Stimulated activated CD8-positive, alpha-beta memory T cell treated with anti-CD3 and anti-CD28 coated beads, Interleukin-2, amount 100 ng/mL, for 48 hours (primary cell): ENCODE results near the gene SNTG2.

Source experiments
- DNase-seq, 2 donors: peaks; one replicate each; pipeline ENCODE4 v3.0.0-alpha.2; 2020; ENCODE audit warnings: low read depth in 2 of 2

SNTG2 gene

DNA sequence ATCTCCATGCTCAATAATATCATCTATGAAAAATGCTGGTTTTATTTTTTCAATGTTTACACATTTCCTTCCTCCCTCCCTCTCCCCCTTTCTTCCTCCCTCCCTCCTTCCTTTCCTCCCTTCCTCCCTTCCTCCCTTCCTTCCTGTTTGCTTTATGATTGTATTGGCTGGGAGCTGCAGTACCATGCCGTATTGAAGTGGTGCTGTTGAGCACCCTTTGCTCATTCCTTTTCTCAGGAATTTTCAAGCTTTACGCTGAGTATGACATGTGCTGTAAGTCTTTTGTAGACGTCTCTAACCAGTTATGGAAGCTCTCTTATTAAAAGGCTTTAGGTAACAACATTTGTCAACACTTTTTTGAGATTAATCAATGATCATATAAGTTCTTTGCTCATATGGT, 100.4 kb downstream of the SNTG2 start:
- no peak for DNase-seq

GRCh38 chr2:1052771-1053191, 102.1 kb downstream of the SNTG2 start:
- DNase-seq: no peak

- DNase-seq: no peak
Measured at GRCh38 chr2:1053786-1054185, 103.1 kb downstream of the SNTG2 start.

DNA sequence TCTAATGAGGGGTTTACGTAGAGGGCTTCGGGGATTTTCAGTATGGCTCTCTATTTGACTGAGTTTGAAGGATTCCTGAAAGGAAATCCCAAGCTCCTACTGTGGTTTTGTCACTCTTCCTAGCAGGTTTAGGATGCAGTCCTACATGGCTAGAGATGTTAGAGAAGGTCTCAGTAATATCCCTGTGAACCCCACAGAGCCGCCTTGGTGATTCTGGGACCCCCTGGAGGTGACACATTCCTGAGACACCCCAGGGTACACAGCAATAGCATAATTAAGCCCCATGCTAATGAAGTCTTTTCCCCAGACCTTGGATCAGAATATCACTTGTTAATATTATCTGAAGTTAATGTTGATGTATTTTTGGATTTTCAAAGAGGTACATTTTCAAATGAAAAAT, 103.8 kb downstream of the SNTG2 start:
- DNase-seq: no peak

GRCh38 chr2:1055014-1055595, 104.5 kb downstream of the SNTG2 start:
- DNase-seq: no peak

GRCh38 chr2:1060372-1060771, 109.7 kb downstream of the SNTG2 start:
- no peak for DNase-seq

DNA sequence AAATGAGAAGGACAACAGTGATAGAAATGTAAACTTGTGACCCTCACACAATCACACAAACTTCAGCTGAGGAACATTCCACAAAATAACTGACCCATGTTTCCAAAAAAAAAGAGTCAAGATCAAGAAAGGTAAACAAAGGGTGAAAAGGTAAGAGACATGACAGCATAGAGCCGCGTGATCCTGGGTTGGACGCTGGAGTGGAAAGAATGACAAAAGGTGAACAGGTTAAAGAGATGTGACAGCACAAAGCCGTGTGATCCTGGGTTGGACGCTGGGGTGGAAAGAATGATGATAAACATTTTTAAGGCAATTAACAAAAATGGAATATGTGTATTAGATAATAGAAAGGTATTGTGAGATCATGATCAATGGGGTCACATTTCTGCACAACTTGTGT, 110.3 kb downstream of the SNTG2 start:
- DNase-seq: no peak

- DNase-seq: no peak
Measured at GRCh38 chr2:1068241-1068640, 117.6 kb downstream of the SNTG2 start.

DNA sequence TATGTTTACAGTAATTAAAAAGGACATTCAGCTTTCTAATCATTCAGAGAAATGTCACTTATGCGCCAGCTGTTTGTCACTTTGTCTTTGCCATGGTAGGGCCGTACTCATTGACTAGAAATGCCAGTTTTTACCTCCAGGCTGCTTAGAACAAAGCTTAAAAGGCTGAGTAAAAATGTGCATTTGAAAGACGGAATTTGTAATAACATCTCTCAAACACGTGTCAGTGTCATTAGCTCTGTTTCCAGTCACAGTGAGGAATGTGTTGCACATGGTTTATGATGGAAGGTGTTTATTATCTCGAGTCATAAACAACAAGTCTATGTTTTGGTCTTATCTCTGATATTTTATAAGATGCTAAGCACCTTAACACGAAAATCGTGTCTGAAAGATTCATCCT, 118.2 kb downstream of the SNTG2 start:
- DNase-seq: no peak

DNA sequence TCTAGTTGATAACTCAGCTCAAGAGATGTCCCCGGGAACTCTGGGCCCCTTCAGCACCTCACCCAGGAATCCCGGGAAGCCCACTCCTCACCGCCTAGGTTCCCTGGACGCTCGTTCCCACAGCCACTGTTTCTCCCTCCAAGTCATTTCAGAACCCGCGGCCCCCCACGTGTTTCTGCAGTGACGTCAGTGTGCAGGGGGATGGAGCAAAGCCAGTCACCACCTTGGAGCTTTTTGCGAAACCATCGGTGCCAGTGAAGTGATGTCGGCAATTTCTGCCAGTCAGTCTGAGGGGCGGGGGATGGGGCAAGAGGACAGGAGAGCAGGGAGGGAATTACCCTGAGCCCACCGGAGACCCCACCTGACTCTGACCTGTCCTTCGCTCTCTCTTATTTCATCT, 119.2 kb downstream of the SNTG2 start:
- no peak for DNase-seq

DNA sequence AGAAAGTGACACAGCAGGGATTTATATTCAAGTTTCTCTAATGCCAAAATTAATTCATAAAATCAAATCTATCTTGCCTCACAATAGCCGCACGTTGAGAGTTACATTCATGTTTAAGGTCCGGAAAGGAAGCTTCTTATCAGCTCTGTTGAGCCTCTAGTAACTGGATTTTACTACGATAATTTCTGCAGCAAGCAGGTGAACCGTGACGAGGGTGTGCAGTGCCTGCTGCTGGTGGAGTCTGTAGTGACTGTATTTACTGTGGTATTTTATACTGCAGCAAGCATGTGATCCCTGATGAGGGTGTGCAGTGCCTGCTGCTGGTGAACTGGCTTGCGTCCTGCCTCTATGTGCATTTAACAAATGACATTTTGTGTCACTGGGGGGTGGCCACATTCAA, 120.0 kb downstream of the SNTG2 start:
- no peak for DNase-seq

- no peak for DNase-seq
Measured at GRCh38 chr2:1071650-1072049, 121.0 kb downstream of the SNTG2 start.

DNA sequence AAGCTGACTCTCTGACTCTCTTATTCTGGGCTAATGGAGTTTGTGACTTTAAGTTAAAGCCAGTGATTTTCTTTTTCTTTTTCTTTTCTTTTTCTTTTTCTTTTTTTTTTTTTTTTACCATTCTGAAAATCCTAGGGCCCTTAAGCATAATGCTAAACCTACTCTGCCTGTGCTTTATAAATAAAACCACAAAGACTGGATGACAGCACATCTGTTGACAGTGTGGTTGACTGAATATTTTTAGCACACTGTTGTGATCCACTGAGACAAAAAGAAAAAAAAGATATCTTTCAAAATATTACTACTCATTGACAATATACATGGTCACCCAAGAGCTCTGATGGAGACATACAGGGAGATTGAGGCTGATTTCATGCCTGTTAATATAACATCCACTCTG, 121.6 kb downstream of the SNTG2 start:
- DNase-seq: no peak

DNA sequence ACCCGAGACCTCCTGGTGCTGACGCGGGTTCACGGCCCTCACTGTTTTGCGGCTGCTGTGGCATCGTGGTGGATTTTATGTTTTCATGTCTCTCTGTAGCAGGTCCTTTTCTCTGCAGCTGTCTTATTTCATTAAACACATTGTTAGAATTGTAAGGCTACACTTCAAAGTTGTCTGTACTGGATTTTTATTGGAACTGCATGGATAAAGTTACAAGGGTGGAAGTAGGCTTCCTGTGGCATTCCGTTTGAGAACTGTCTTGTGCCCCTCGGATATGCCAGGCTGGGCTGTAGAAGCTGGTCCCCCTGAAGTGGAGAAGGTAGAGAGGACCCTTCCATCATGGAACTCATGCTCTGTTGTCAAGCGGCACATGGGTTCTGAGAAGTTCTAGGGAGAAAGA, 127.3 kb downstream of the SNTG2 start:
- no peak for DNase-seq

- no peak for DNase-seq
Measured at GRCh38 chr2:1078326-1078725, 127.7 kb downstream of the SNTG2 start.

DNA sequence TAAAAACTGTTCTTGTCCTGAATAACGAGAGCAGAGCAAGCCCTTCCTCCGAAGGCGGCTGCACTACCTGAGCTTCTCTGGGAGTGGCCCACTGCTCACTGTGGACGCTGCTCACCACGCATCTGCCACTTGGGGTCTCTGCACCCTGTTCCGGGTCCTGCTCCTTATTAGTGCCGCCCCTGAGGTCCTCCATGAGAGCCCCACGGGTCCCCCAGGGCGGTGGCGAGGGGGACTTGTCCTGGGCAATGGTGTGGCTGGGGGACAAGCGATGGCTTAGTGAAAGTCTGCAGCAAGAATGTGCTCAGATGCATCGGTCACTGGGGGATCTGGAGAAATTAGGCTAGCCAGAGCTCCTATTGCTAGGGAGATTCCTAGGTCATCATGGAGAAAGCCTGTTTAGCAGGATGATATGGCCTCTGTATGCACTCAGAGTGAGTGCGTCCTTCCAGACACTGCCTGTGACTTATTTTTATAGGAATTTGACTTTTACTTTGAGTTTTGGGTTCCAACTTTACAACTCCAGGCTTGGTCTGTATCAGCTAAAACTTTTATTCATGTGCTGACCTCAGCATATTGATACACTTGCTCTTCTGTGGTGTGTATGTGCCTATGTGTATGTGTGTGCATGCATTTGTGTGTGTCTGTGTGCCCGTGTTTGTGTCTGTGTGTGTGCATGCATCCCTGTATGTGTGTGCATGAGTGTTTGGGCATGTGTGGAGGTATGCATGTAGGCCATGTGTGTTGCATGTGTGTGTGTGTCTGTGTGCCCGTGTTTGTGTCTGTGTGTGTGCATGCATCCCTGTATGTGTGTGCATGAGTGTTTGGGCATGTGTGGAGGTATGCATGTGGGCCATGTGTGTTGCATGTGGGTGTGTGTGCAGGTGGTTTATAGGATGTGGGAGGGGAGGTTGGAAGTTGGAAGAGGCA, 129.5 kb downstream of the SNTG2 start:
- DNase-seq: no peak

- DNase-seq: no peak
Measured at GRCh38 chr2:1081451-1082225, 131.0 kb downstream of the SNTG2 start.

DNA sequence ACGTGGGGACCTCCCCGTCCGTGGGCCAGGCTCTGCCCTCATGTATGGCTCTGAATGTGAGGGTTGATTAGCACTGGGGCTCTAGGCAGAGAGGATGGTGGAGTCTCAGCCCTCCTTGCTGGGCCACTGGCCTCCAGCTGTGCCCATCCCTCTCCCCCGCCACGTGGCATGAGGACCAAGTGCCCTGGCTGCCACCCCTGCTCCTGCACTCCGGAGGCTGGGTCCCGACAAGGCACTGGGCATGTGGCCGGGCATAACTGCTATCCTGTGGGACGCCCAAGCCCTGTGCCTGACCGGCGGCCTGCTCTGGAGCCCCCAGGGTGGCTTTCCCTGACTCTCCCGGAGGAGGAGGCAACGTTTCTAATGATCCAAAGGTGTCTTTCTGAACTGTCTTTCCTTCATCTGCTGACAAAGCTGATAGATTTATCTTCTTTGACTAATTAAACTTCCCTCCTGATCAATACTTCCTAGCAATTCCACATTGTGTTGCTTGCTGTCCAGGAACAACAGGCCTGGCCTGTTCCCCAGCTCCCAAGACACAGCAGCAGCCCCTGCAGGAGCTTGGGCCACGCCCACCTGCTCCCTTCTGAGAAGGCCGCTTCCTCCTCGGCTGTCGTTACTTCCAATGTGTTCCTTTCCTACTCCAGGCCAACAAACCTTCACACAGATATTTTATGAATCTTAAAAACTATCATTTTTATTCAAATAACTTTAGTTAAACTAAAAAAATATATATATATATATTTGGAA, 132.0 kb downstream of the SNTG2 start:
- DNase-seq: no peak

DNA sequence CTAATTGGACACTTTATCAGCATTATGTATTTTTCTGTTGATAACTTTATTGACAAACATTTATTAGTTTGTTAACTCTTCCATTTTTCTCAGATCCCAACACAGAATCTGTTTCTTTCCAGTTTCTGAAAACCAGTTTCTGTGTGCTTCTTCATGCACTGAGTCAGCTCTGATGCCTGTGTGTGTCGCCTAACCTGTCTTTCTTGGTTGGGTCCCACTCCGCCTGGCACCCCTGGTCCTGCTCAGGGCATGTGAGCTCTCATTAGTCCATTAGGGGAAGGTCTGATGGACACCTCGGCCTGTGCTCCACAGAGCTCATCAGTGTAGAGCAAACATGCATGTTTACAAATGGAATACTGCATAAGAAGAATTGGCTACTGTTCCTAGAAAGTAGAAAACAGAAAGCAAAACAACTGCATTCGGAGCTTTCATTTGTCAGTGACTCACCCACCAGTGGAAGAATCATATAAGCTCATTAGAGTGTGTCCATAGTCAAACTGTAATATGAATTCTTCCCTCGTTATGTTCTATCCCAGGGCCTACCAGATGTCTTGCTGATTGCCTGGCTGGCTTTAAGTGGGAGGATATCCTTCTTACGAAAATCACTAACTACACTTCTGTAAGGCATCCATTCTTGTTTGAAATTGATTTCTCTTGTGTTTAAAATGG, 137.7 kb downstream of the SNTG2 start:
- DNase-seq: no peak

DNA sequence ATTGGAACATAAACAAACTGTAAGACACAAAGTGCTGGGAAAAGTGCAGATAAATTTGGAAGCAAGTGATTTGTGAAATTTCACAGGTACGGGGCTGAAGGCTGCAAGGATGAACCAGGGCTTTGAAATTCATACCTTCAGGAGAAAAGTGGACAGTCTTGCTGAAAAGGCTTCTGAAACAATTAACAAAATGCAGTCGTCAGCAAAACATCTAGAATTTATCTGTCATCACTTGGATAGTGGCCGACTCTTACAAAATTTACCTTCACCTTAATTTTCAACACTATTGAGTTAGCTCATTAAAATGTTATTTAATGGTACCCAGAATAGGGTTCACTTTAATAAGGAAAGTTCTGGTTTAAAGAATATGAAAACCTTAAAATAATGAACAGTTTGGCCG, 138.3 kb downstream of the SNTG2 start:
- DNase-seq: no peak

GRCh38 chr2:1091895-1092585, 141.4 kb downstream of the SNTG2 start:
- DNase-seq: no peak
